Measurements from ENCODE around the gene CXCR1.
A peak's percentile ranks its signal among the peaks of the same experiment; 100 is the strongest.
"Not testable (repeated sequence)": the region's sequence is repeated elsewhere in the genome, so short reads cannot be mapped to it uniquely, and the experiment has no call there.

CXCR1 gene

GRCh38 chr2:218166791-218167190, at the start of gene CXCR1:
Gene CXCR1, minus strand, starts transcription at chr2:218166962. Its CDS starts 1,751 bp downstream, at chr2:218165211.
- peak; percentile 67 for DNase-seq

- no peak for DNase-seq
Observed at GRCh38 chr2:218216336-218216673, 49.5 kb upstream of the CXCR1 start.

- DNase-seq: no peak
Observed at GRCh38 chr2:218214116-218214515, 47.4 kb upstream of the CXCR1 start.

- DNase-seq: no peak
Observed at GRCh38 chr2:218209078-218209477, 42.3 kb upstream of the CXCR1 start.

GRCh38 chr2:218202266-218202665, 35.5 kb upstream of the CXCR1 start:
- no peak for DNase-seq

GRCh38 chr2:218196974-218197373, 30.2 kb upstream of the CXCR1 start:
- DNase-seq: no peak

- no peak for DNase-seq
Observed at GRCh38 chr2:218194880-218195279, 28.1 kb upstream of the CXCR1 start.

- no peak for DNase-seq
Observed at GRCh38 chr2:218193701-218194100, 26.9 kb upstream of the CXCR1 start.

- DNase-seq: no peak
Observed at GRCh38 chr2:218192902-218193430, 26.2 kb upstream of the CXCR1 start.

GRCh38 chr2:218188528-218188927, 21.8 kb upstream of the CXCR1 start:
- DNase-seq: no peak

GRCh38 chr2:218187296-218188015, 20.7 kb upstream of the CXCR1 start:
- DNase-seq: no peak

- no peak for DNase-seq
Observed at GRCh38 chr2:218186876-218187275, 20.1 kb upstream of the CXCR1 start.

- peak; percentile 86 for DNase-seq
Observed at GRCh38 chr2:218186355-218186766, 19.6 kb upstream of the CXCR1 start.

- DNase-seq: no peak
Observed at GRCh38 chr2:218184331-218184730, 17.6 kb upstream of the CXCR1 start.

GRCh38 chr2:218180467-218181114, 13.8 kb upstream of the CXCR1 start:
- DNase-seq: no peak

- DNase-seq: no peak
Observed at GRCh38 chr2:218179782-218180181, 13.0 kb upstream of the CXCR1 start.

- DNase-seq: no peak
Observed at GRCh38 chr2:218172845-218173244, 6.1 kb upstream of the CXCR1 start.

- not testable (repeated sequence) for DNase-seq
Observed at GRCh38 chr2:218171744-218172143, 5.0 kb upstream of the CXCR1 start.

GRCh38 chr2:218169757-218170546, 3.2 kb upstream of the CXCR1 start:
- DNase-seq: no peak

- peak; percentile 85 for DNase-seq
Observed at GRCh38 chr2:218168635-218169462, 2.1 kb upstream of the CXCR1 start.

GRCh38 chr2:218168016-218168415, 1.3 kb upstream of the CXCR1 start:
- no peak for DNase-seq

GRCh38 chr2:218162814-218163213, 3.9 kb downstream of the CXCR1 start:
- DNase-seq: no peak

GRCh38 chr2:218161644-218162043, 5.1 kb downstream of the CXCR1 start:
- no peak for DNase-seq

Data from activated effector memory CD4-positive, alpha-beta T cell treated with anti-CD3 and anti-CD28 coated beads, Interleukin-2, amount 50 U/mL, for 16 hours (primary cell).